Measurements from ENCODE around the gene KCNIP4.

The KCNIP4 gene

GRCh38 chr4:21184788-21185187 lies 763.8 kb downstream of the KCNIP4 start:
- no peak for DNase-seq (ENCODE audit: low read depth)

GRCh38 chr4:21181716-21182115 lies 766.9 kb downstream of the KCNIP4 start:
- no peak for DNase-seq (ENCODE audit: low read depth)

DNA sequence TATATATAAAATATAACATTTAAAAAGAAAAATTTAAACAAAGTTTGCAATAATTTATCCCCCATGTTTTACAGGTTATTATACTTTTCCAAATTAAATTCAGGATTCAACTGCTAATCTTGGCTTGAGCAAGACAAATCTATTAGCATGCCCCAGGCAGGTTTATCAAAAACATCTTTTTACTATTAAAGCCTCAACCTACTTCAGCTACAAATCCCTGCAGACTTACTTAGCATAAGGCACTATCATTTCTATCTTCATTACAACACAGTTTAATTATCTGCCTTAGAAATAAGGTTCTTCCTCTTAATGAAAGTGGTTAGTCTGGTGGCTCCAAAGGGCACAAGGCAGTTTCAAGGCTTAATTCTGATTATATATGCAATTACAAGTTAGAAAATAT lies 770.7 kb downstream of the KCNIP4 start:
- no peak for DNase-seq (ENCODE audit: low read depth)

DNA sequence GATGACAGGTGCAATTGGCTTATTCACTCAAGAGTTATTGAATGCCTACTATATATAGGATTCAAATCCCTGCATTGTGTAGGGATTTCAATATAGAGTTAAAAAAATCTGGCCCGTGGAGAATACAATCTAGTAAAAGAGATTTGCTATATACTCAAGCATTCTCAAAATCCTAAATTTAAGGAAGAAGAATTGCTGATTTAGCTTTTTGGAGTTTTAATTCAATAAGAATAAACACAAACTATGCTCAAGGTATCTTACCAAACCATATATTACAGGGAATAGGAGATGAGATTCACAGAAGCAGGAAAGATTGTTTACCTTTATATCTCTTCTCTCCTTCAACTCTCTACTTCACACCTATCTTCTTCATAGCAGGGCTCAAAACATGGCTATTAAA lies 771.5 kb downstream of the KCNIP4 start:
- DNase-seq (ENCODE audit: low read depth) = no peak

GRCh38 chr4:21167711-21168110 lies 780.9 kb downstream of the KCNIP4 start:
- DNase-seq (ENCODE audit: low read depth) = no peak

GRCh38 chr4:21155367-21155766 lies 793.2 kb downstream of the KCNIP4 start:
- no peak for DNase-seq (ENCODE audit: low read depth)

DNA sequence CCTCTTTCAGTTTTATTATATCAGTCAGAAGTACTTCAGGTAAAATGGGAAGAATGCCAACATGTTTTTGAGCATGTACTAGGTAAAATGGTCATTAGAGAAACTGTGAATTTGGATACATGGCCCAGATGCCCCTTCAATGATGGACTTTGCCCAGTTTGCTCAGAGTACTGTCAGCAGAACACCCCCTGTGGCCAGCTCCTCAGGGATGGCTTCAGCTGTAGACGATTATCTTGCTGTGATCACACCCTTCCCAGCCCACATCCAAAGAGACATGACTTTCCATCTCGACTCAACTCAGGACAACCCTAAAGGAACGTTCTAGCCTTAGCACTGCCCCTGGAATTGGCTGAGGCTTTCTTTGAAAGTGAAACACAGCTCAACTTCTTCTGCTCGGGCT lies 809.2 kb downstream of the KCNIP4 start:
- no peak for DNase-seq (ENCODE audit: low read depth)

DNA sequence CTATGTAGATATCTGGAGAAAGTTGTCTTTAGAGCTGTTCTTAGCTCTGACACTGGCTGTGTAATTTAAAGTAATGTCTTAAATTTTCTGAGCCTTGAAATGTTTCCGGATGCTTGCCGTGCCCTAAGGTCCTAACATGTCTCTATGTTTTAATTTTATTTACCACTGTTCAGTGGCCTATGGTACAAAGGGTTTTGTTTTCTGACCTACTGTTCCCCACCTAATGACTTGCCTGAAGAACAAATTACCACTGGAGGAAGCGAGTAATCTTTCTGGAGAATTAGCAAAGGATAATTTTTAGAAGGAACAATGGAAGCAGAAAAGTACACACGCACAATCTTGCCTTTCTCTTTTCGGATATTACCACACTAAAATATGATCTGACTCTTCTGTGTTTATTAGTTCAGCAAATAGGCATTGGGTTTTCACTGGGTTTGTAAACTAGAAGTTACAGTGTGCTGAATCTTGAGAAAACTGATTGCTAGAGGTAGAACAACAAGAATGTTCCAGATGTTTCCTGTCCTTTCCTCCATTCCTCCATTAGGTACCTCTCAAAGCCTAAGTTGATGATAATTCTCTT lies 812.4 kb downstream of the KCNIP4 start:
- no peak for DNase-seq (ENCODE audit: low read depth)

GRCh38 chr4:21134994-21135393 lies 813.6 kb downstream of the KCNIP4 start:
- no peak for DNase-seq (ENCODE audit: low read depth)

DNA sequence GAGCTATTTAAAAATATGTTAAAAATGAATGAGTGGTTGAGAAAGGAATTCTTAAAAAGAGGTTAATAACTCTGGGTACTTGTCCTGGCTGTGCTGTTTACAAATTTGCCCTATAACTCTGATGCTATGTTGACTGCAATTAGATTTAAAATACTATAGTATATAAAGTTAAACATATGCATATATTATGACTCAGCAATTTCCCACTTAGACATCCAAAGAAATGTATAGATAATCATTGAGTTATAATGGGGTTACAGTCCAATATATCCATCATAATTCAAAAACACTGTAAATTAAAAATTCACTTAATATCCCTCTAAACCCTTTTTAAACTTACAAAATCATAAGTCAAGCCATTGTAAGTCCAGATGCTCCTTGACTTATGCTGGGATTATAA lies 818.0 kb downstream of the KCNIP4 start:
- no peak for DNase-seq (ENCODE audit: low read depth)

DNA sequence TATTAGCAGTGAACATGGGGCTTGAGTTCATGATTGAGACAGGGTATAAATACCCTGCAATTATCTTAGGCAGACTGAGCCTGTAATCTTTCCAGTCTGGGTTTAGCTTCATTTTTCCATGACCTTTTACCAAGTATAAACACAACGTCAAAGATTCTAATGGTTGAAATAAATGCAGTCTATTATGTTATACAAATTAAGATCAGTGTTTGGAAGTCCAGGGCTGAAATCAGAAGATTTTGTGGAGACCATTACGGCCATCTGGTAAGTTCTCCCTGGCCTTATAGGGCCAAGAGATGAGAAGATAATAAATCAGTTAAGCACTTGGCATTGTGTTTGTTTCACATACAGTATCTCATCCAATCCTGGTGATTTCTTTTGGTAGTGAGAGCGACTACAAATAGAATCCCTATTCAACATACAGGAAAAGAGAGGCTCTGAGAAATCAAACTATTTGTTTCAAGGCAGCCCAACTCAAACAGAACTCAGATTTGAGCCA lies 822.5 kb downstream of the KCNIP4 start:
- no peak for DNase-seq (ENCODE audit: low read depth)

DNA sequence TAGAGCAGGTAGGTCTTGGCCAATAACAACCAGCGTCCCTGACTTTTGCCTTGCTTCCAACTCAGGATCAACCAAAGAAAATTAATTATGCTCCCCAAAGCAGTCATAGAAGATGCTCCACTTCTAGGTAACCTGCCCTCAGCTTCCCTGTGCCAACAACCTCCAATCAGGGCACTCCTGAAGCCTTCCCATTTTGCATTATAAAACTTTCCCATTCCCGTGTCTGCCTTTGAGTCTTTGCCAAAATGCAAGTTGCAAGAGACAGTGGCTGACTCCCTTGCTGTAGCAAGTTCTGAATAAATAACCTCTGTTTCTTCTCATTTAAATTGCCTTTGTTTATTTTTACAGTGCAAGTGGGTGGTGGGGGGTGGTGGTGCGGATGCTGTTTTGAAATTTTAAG lies 830.3 kb downstream of the KCNIP4 start:
- no peak for DNase-seq (ENCODE audit: low read depth)

GRCh38 chr4:21117541-21118180 lies 830.9 kb downstream of the KCNIP4 start:
- DNase-seq (ENCODE audit: low read depth) = no peak

- no peak for DNase-seq (ENCODE audit: low read depth)
These were observed 834.9 kb downstream of the KCNIP4 start for GRCh38 chr4:21113496-21114223.

DNA sequence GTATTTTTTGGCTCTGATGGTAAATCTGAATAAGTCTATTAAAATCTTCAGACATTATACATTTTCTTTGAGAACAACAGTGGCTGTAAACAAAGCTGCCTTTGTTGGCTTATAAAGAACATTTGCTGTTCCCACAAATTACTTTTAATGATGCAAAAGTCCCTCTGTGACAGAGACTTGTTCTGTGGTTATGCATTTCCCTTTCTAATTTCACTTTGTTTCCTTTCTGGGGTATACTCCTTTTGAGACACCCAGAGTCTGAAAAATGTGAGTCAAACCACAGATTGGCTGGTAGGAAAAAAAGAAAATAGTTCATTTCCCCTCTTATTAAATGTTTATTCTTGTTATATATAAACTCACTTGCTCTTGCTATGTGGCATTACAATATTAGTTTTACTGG lies 845.9 kb downstream of the KCNIP4 start:
- DNase-seq (ENCODE audit: low read depth) = no peak

GRCh38 chr4:21097865-21098264 lies 850.7 kb downstream of the KCNIP4 start:
- DNase-seq (ENCODE audit: low read depth) = no peak

GRCh38 chr4:21097026-21097425 lies 851.5 kb downstream of the KCNIP4 start:
- no peak for DNase-seq (ENCODE audit: low read depth)

DNA sequence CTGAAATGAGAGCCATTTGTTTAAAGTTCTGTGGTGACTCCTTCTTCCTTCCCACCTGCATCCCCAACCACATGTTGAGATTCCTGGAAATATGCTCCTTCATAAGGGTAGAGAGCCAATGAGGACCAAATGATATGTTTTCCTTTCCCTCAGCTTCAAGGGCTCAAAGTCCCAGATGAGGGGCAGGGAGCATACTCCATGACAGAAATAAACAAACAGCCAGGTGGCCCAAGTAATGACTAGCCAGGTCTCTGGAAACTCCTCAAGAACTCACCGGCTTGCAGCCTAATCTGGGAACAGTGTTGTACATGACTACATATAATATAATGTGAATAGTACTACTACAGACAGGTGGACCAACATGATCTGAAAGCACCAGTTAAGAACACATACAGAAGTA lies 856.0 kb downstream of the KCNIP4 start:
- no peak for DNase-seq (ENCODE audit: low read depth)

GRCh38 chr4:21090094-21090666 lies 858.4 kb downstream of the KCNIP4 start:
- DNase-seq (ENCODE audit: low read depth) = no peak

- DNase-seq (ENCODE audit: low read depth) = no peak
These were observed 865.2 kb downstream of the KCNIP4 start for GRCh38 chr4:21083413-21083812.

DNA sequence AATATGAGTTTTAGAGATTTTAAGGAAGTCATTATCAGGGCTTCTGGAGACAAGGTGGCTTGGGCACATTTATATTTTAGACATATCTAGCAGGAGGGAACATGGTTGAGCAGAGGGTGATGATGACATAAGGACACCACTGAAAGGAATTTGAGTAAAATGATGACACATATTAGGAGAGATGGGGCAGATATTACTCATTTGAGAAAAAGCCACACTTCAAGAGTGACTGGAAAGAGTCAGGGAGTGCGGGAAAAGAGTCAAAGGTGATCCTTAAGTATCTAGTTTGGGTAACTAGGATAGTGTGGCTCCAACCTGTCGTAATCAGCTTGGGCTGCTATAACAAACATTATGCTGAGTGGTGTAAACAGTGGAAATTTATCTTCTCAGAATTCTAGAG lies 870.6 kb downstream of the KCNIP4 start:
- no peak for DNase-seq (ENCODE audit: low read depth)

DNA sequence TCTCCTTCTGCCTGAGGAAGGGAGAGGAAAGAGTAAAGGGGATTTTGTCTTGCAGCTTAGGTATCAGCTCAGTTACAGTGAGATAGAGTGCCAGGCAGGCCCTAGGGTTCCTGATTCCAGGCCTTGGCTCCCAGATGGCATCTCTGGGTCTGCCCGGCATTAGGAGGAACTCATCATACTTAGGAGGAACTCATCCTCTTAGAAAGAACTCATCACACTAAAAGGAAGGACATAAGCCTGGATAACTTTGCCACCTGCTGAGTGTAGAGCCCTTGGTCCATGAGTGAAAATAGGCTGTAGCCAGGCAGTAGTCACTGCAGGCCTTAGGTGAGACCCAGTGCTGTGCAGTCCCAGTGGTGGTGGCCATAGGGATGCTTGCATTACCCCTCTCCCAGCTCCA lies 881.2 kb downstream of the KCNIP4 start:
- DNase-seq (ENCODE audit: low read depth) = no peak

DNA sequence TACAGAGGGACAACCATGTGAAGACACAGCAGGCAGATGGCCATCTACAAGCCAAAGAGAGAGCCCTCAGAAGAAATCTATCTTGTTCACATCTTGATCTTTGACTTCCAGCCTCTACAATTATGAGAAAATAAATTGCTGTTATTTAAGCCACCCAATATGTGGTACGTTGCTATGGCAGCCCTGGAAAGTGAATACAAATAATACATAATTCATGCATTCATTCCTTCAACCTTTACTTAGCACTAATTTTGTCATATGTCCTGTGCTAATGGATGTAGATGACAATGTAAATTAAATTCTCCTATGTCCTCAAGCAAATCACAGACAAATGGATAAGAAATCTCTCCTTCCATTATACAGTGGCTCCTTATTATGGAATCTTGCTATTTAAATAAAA lies 886.7 kb downstream of the KCNIP4 start:
- no peak for DNase-seq (ENCODE audit: low read depth)
